Mammary epithelial cell (primary cell): ENCODE measurements around the gene ZDHHC6.

Experiments
- CTCF ChIP-seq, 2 donors: IDR thresholded peaks in 1 of 2; conservative IDR thresholded peaks in 1 of 2; 2 replicates each; pipeline ENCODE4 v1.5.1; 2011 to 2012; ENCODE audit warnings: inconsistent platforms in 2 of 2, low read length in 2 of 2, mild to moderate bottlenecking in 2 of 2, control low read depth in 1 of 2, low read depth in 1 of 2; ENCODE audit not compliant: insufficient read depth in 1 of 2; ENCODE audit errors: extremely low read depth in 1 of 2
- EZH2 ChIP-seq: IDR thresholded peaks from 2 replicates; pipeline ENCODE4 v1.6.1; 2012; ENCODE audit warnings: low read length, inconsistent platforms, borderline replicate concordance

GRCh38 chr10:112429147-112429546 is 17.6 kb downstream of the ZDHHC6 start:
- TF ChIP-seq CTCF (conservative IDR thresholded peaks at IDR 0.05 in 1 of 2, IDR thresholded peaks at IDR 0.05 in 1 of 2; ENCODE audit: extremely low read depth in 1 of 2, insufficient read depth in 1 of 2, low read depth in 1 of 2, low read length in 2 of 2), result no peak
- no peak for TF ChIP-seq EZH2
